Mesenchymal stem cell (in vitro differentiated cells and primary cell): ENCODE data around the gene NUDT3.

Experiments
- DNase-seq: peaks from one replicate; pipeline ENCODE4 v3.0.0-alpha.2; 2013
- H2AFZ ChIP-seq: one replicate; pipeline ENCODE4 v1.6.1; 2013; ENCODE audit warnings: low read depth, mild to moderate bottlenecking, control low read depth, inconsistent platforms, low read length, moderate library complexity
- H2AK5ac ChIP-seq: 2 replicates; pipeline ENCODE4 v1.6.1; 2013; ENCODE audit warnings: low read length, moderate library complexity, mild to moderate bottlenecking, inconsistent platforms; ENCODE audit not compliant: severe bottlenecking
- H2BK120ac ChIP-seq: one replicate; pipeline ENCODE4 v1.6.1; 2013; ENCODE audit warnings: low read depth, mild to moderate bottlenecking, inconsistent platforms, low read length, moderate library complexity
- H2BK12ac ChIP-seq, 2 experiments: one replicate each; pipeline ENCODE4 v1.6.1; 2013; ENCODE audit warnings: inconsistent platforms in 2 of 2, low read length in 2 of 2, mild to moderate bottlenecking in 2 of 2, moderate library complexity in 2 of 2, control low read depth in 1 of 2
- H2BK15ac ChIP-seq: one replicate; pipeline ENCODE4 v1.6.1; 2013; ENCODE audit warnings: mild to moderate bottlenecking, low read depth, inconsistent platforms; ENCODE audit not compliant: poor library complexity, severe bottlenecking
- H2BK5ac ChIP-seq: 2 replicates; pipeline ENCODE4 v1.6.1; 2013; ENCODE audit warnings: low read depth, mild to moderate bottlenecking, low read length, control low read depth, inconsistent platforms; ENCODE audit not compliant: poor library complexity, severe bottlenecking
- H3K14ac ChIP-seq, 2 experiments: one replicate each; pipeline ENCODE4 v1.6.1; 2013; ENCODE audit warnings: inconsistent platforms in 2 of 2, low read length in 2 of 2, control low read depth in 1 of 2, mild to moderate bottlenecking in 1 of 2, moderate library complexity in 1 of 2
- H3K18ac ChIP-seq, 2 experiments: one replicate each; pipeline ENCODE4 v1.6.1; 2013; ENCODE audit warnings: inconsistent platforms in 2 of 2, low read length in 2 of 2, control low read depth in 1 of 2, low read depth in 1 of 2, mild to moderate bottlenecking in 1 of 2
- H3K23ac ChIP-seq, 2 experiments: one replicate each; pipeline ENCODE4 v1.6.1; 2013; ENCODE audit warnings: inconsistent platforms in 2 of 2, low read length in 2 of 2, mild to moderate bottlenecking in 2 of 2, moderate library complexity in 2 of 2, control low read depth in 1 of 2
- H3K27ac ChIP-seq: 2 replicates; pipeline ENCODE4 v1.5.1; 2013; ENCODE audit warnings: mild to moderate bottlenecking, moderate library complexity, low read length, control low read depth, inconsistent platforms; ENCODE audit not compliant: poor library complexity, severe bottlenecking
- H3K27me3 ChIP-seq, 2 experiments: 2 replicates each; pipeline versions ENCODE4 v1.6.1 to v1.7.0; 2013; ENCODE audit warnings: low read length in 2 of 2, mild to moderate bottlenecking in 2 of 2, moderate library complexity in 2 of 2, control low read depth in 1 of 2, inconsistent platforms in 1 of 2; ENCODE audit not compliant: control insufficient read depth in 1 of 2, insufficient read depth in 1 of 2
- H3K36me3 ChIP-seq, 2 experiments: 2 replicates each; pipeline versions ENCODE4 v1.6.1 to v1.7.0; 2013; ENCODE audit warnings: low read length in 2 of 2, control low read depth in 1 of 2, inconsistent platforms in 1 of 2, low read depth in 1 of 2, mild to moderate bottlenecking in 1 of 2; ENCODE audit not compliant: insufficient read depth in 2 of 2, control insufficient read depth in 1 of 2
- H3K4ac ChIP-seq, 2 experiments: one replicate each; pipeline ENCODE4 v1.6.1; 2013; ENCODE audit warnings: inconsistent platforms in 2 of 2, low read length in 2 of 2, mild to moderate bottlenecking in 2 of 2, moderate library complexity in 2 of 2, control low read depth in 1 of 2, low read depth in 1 of 2
- H3K4me1 ChIP-seq: 2 replicates; pipeline ENCODE4 v1.6.1; 2013; ENCODE audit warnings: low read depth, low read length, control low read depth; ENCODE audit not compliant: control insufficient read depth, insufficient read depth
- H3K4me2 ChIP-seq: 2 replicates; pipeline ENCODE4 v1.6.1; 2013; ENCODE audit warnings: low read length, mild to moderate bottlenecking, inconsistent platforms; ENCODE audit not compliant: poor library complexity, severe bottlenecking
- H3K4me3 ChIP-seq, 2 experiments: 2 replicates each; pipeline versions ENCODE4 v1.5.1 to v1.7.0; 2013; ENCODE audit warnings: low read length in 2 of 2, mild to moderate bottlenecking in 2 of 2, control low read depth in 1 of 2, low read depth in 1 of 2; ENCODE audit not compliant: insufficient read depth in 1 of 2
- H3K79me1 ChIP-seq: replicated peaks from 2 replicates; pipeline ENCODE4 v1.6.1; 2013; ENCODE audit warnings: mild to moderate bottlenecking, control low read depth, low read length, inconsistent platforms; ENCODE audit not compliant: poor library complexity, severe bottlenecking
- H3K9ac ChIP-seq: 2 replicates; pipeline ENCODE4 v1.7.0; 2013; ENCODE audit warnings: mild to moderate bottlenecking, low read length, moderate library complexity
- H3K9me3 ChIP-seq: 2 replicates; pipeline ENCODE4 v1.7.0; 2013; ENCODE audit warnings: mild to moderate bottlenecking, low read length; ENCODE audit not compliant: control insufficient read depth
- H4K8ac ChIP-seq: one replicate; pipeline ENCODE4 v1.6.1; 2013; ENCODE audit warnings: inconsistent platforms, mild to moderate bottlenecking, low read length, moderate library complexity
- H4K91ac ChIP-seq: one replicate; pipeline ENCODE4 v1.6.1; 2013; ENCODE audit warnings: mild to moderate bottlenecking, low read length, inconsistent platforms
- WGBS: methylation state at CpG from one replicate; pipeline ENCODE4 v1.1.7; 2013; ENCODE audit warnings: mixed read lengths; 5-methylcytosine and 5-hydroxymethylcytosine counted together

NUDT3 gene

GRCh38 chr6:34248198-34248726, 144.2 kb downstream of the NUDT3 start:
- Histone ChIP-seq H3K36me3 (peaks cover 8 to 17% of the 10 kb centered on the region in 2 experiments), H3K27ac (peak overlapping the region; percentile 58), H4K8ac (peak overlapping the region; percentile 33), H2BK5ac (no peak overlapping the region), H3K9ac (peak overlapping the region; percentile 94), H3K14ac (peak overlapping the region in 1 of 2 experiments; percentile 99), H3K4me3 (peak overlapping the region; percentile 88 to 97), H3K23ac (peak overlapping the region in 1 of 2 experiments; percentile 87), H3K4me1 (peaks cover 42% of the 10 kb centered on the region), H3K79me1 (peaks cover 6% of the 10 kb centered on the region), H3K4ac (peak overlapping the region; percentile 92 to 96), H3K18ac (peak overlapping the region; percentile 93 to 100), H2AK5ac (no peak overlapping the region), H3K4me2 (peak overlapping the region; percentile 96), H4K91ac (peak overlapping the region; percentile 98), H3K27me3 (no peaks in the 10 kb centered on the region), H2BK15ac (peak overlapping the region; percentile 90), H2AFZ (peak overlapping the region; percentile 42), H3K9me3 (no peaks in the 10 kb centered on the region), H2BK120ac (no peak overlapping the region), H2BK12ac (peak overlapping the region; percentile 69 to 87)
- 11% methylated on average over 17 of the region's 17 CpGs for WGBS
- peak; percentile 54 for DNase-seq

DNA sequence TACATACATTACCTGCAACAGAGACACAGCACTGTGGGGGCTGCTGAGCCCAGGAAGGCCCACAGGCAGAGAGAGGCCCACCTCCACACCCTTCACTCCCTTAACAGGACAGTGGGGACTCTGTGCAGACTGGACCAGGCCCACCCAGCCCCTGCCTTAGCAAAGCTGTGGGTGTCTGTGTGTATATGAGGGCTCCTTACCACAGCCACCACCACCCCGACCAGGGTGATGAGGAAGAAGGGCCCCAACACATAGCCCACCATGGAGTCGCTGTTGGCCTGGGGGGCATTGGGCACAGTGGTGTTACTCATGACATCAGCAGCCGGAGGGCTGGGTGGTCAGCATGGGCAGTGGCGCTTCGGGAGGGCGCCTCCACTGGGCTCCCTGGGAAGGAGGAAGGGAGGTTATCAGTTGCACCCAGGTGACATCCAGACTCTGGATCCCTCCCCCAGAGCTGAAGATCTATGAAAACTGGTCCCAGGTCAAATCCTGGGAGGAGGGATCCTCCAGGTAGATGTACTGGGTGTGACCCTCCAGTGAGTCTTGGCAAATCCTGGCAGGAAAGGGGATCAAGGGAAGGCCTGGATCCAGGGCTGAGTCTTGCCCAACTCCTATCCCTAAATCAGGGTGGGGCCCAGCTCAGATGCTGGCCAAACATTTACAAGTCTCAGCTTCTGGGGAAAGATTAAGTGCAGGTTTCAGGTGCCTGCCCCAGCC, 144.8 kb downstream of the NUDT3 start:
- DNase-seq, result no peak
- H3K4me1 ChIP-seq, result peaks cover 47% of the 10 kb centered on the region

GRCh38 chr6:34246563-34247391, 145.7 kb downstream of the NUDT3 start:
- H2BK5ac ChIP-seq, result no peak overlapping the region
- H3K9ac ChIP-seq, result peak overlapping the region; percentile 94
- no peaks in the 10 kb centered on the region for H3K9me3 ChIP-seq
- no peak overlapping the region for H2BK120ac ChIP-seq
- H3K36me3 ChIP-seq, result peaks cover 14 to 32% of the 10 kb centered on the region in 2 experiments
- no peak overlapping the region for H2BK15ac ChIP-seq
- H2AK5ac ChIP-seq, result peak overlapping the region; percentile 43
- no peak overlapping the region for H3K4me3 ChIP-seq
- peak overlapping the region; percentile 3 for H3K27ac ChIP-seq
- peak; percentile 65 for DNase-seq
- H3K18ac ChIP-seq, result no peak overlapping the region
- no peak overlapping the region for H3K14ac ChIP-seq
- 57% methylated on average over 7 of the region's 8 CpGs for WGBS
- peak overlapping the region in 1 of 2 experiments; percentile 87 for H2BK12ac ChIP-seq
- H2AFZ ChIP-seq, result no peak overlapping the region
- peaks cover 51% of the 10 kb centered on the region for H3K4me1 ChIP-seq
- H4K8ac ChIP-seq, result peak overlapping the region; percentile 12
- H3K4me2 ChIP-seq, result no peak overlapping the region
- H3K27me3 ChIP-seq, result no peaks in the 10 kb centered on the region
- peak overlapping the region in 1 of 2 experiments; percentile 60 for H3K23ac ChIP-seq
- no peak overlapping the region for H3K4ac ChIP-seq
- peaks cover 6% of the 10 kb centered on the region for H3K79me1 ChIP-seq
- no peak overlapping the region for H4K91ac ChIP-seq

More for the DNA sequence above, 144.8 kb downstream of the NUDT3 start:
- Histone ChIP-seq H3K9me3 (no peaks in the 10 kb centered on the region), H3K23ac (no peak overlapping the region), H3K14ac (no peak overlapping the region), H3K9ac (peak overlapping the region; percentile 94), H4K8ac (peak overlapping the region; percentile 27), H3K27me3 (no peaks in the 10 kb centered on the region), H3K79me1 (peaks cover 6% of the 10 kb centered on the region), H2BK12ac (peak overlapping the region in 1 of 2 experiments; percentile 45), H3K36me3 (peaks cover 9 to 23% of the 10 kb centered on the region in 2 experiments), H3K4ac (no peak overlapping the region), H3K4me2 (peak overlapping the region; percentile 96), H2BK5ac (no peak overlapping the region), H2AK5ac (peak overlapping the region; percentile 17), H3K27ac (no peak overlapping the region), H3K4me3 (peak overlapping the region in 1 of 2 experiments; percentile 97), H2AFZ (no peak overlapping the region), H2BK15ac (no peak overlapping the region), H3K18ac (no peak overlapping the region), H4K91ac (peak overlapping the region; percentile 3), H2BK120ac (no peak overlapping the region)
- 83% methylated on average over 5 of the region's 6 CpGs for WGBS

DNA sequence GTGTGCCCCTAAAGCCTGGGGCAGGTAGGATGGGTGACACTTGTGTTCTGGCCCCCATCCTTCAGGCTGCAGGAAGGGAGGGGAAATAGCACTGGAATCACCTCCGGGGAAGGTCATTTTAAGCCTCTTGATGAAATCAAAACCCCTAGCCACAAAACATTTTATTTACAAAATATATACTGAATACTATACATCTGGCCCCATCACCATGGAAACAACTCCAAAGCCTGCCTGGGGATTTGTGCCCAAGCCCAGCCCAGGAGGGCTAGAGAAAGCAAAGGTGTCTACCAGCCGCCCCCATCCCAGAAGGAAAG, 146.3 kb downstream of the NUDT3 start:
- Histone ChIP-seq H4K8ac (no peak overlapping the region), H3K9me3 (no peaks in the 10 kb centered on the region), H3K18ac (no peak overlapping the region), H2BK120ac (no peak overlapping the region), H3K4me2 (no peak overlapping the region), H3K36me3 (peaks cover 20 to 38% of the 10 kb centered on the region in 2 experiments), H3K4me1 (peaks cover 56% of the 10 kb centered on the region), H3K27ac (no peak overlapping the region), H3K14ac (no peak overlapping the region), H2AK5ac (no peak overlapping the region), H3K23ac (no peak overlapping the region), H2BK5ac (no peak overlapping the region), H3K9ac (peak overlapping the region; percentile 94), H2BK12ac (no peak overlapping the region), H2BK15ac (no peak overlapping the region), H2AFZ (no peak overlapping the region), H3K4me3 (no peak overlapping the region), H4K91ac (no peak overlapping the region), H3K79me1 (peaks cover 6% of the 10 kb centered on the region), H3K4ac (no peak overlapping the region), H3K27me3 (no peaks in the 10 kb centered on the region)
- DNase-seq, result no peak
- 38% methylated on average over 2 of the region's 2 CpGs for WGBS
